GM12874 (cell line): ENCODE data around the gene MYOZ3.

ENCODE experiments used
- TF ChIP-seq, protein P1 (sequence below): IDR thresholded peaks from 2 replicates; pipeline ENCODE4 v1.5.1; 2011; ENCODE audit warnings: low read depth, mild to moderate bottlenecking, control low read depth, low read length, moderate library complexity; ENCODE audit not compliant: insufficient read depth

The MYOZ3 gene

GRCh38 chr5:150659360-150660107 lies 1.5 kb upstream of the MYOZ3 start:
- TF ChIP-seq, protein P1, sequence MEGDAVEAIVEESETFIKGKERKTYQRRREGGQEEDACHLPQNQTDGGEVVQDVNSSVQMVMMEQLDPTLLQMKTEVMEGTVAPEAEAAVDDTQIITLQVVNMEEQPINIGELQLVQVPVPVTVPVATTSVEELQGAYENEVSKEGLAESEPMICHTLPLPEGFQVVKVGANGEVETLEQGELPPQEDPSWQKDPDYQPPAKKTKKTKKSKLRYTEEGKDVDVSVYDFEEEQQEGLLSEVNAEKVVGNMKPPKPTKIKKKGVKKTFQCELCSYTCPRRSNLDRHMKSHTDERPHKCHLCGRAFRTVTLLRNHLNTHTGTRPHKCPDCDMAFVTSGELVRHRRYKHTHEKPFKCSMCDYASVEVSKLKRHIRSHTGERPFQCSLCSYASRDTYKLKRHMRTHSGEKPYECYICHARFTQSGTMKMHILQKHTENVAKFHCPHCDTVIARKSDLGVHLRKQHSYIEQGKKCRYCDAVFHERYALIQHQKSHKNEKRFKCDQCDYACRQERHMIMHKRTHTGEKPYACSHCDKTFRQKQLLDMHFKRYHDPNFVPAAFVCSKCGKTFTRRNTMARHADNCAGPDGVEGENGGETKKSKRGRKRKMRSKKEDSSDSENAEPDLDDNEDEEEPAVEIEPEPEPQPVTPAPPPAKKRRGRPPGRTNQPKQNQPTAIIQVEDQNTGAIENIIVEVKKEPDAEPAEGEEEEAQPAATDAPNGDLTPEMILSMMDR, result no peak

DNA sequence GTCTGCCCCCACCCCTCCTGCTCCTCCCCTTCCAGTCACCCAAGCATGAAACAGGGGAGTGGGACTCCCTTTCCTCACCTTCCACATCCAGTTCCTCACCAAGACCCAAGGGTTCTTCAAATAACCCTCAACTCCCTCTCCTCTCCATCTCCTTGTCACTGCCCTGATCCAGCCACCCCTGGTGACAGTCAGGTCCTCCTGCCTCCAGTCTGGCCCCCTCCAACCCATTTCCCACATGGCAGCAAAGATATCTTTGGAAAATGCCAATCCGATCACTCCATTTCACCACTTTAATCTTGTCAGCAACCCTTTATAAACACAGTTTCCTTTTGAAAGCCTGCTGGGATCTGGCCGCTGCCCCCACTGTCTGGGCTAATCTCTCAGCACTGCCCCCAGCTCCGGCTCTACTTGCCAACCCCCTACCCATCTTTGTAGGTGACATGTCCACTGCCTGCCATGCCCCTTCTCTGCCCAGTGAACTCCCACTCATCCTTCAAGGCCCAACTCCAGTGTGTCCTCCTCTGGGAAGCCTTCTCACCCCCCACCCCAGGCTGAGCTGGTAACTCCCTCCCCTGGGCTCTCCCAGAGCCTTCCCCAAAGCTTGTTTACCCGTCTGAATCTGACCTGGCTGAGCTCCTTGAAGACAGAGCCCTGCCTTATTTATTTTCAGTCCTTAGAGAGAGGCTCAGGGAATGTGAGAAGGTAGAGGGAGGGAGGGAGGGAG lies 781 bp upstream of the MYOZ3 start:
- TF ChIP-seq, protein P1, result no peak

GRCh38 chr5:150661821-150662596 lies 958 bp downstream of the MYOZ3 start:
- TF ChIP-seq, protein P1, result no peak

GRCh38 chr5:150662731-150663516 lies 1.9 kb downstream of the MYOZ3 start:
- TF ChIP-seq, protein P1, result no peak

DNA sequence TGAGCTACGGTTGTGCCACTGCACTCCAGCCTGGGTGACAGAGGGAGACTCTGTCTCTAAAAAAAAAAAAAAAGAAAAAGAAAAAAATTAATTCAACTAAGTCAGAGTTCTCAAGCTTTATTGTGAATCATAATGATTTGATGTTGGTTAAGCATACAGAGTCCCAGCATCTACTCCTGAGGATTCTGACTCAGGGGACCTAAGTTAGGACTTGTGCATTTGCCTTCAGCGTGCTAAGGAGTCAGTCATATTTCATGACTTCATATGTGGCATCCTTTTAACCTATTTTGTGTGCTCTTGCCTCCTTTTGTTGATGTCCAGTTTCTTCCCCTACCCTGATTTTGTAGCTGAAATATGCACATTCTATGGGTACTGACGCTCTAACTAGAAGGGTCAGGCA lies 2.9 kb downstream of the MYOZ3 start:
- TF ChIP-seq, protein P1, result no peak

DNA sequence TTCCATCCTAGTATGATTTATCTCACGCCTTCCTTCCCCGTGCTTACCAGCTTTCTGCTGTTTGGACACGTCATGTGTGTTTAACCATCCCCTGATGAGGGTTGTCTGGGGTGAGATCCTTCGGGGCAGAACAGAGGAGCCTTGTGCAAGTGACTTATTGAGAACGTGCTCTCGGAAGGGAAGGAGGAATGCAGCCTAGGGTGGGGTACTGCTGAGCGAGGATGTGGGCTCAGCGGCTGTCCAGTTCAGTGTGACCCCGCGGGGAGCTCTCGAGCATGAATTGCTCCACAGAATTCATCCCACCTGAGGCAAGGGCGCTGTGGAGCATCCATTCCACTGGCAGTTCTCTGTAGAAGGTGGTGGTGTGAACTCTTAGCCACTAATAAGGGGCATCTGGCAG lies 4.0 kb downstream of the MYOZ3 start:
- TF ChIP-seq, protein P1, result no peak
